ENCODE measurements around the gene ZBED5.

- no peak for TF ChIP-seq POLR2A (IDR thresholded peaks at IDR 0.05)
- TF ChIP-seq CTCF (IDR thresholded peaks at IDR 0.05): no peak
Observed at GRCh38 chr11:10861047-10861446, 3.2 kb upstream of the ZBED5 start.
